Spleen (tissue), 11 donors: Measurements from ENCODE around the gene RHBDD1. TPM values are rescaled to one million over a fixed set of nuclear protein-coding genes. Genes with fewer than 3 reads are reported as not detected.
A peak's percentile ranks its signal among the peaks of the same experiment; 100 is the strongest.

Experiments
- DNase-seq: peaks from one replicate; pipeline ENCODE4 v3.0.0-alpha.2; 2020
- H3K27ac ChIP-seq, 8 donors: fragments of 200-600 bp; sonication (generic) in 7 of 8; 1 replicate in 4 of 8; 2 replicates in 4 of 8; pipeline versions ENCODE4 v1.5.0 to v1.8.0; 2016 to 2021; ENCODE audit warnings: inconsistent platforms in 4 of 8, mild to moderate bottlenecking in 4 of 8, moderate library complexity in 1 of 8
- H3K27me3 ChIP-seq, 7 donors: fragments of 200-600 bp; sonication (generic) in 6 of 7; replicated peaks in 1 of 7; 1 replicate in 4 of 7; 2 replicates in 3 of 7; pipeline versions ENCODE4 v1.5.0 to v1.8.0; 2016 to 2021; ENCODE audit warnings: inconsistent platforms in 3 of 7, mild to moderate bottlenecking in 1 of 7
- H3K36me3 ChIP-seq, 6 donors: fragments of 200-600 bp; sonication (generic) in 5 of 6; 1 replicate in 4 of 6; 2 replicates in 2 of 6; pipeline versions ENCODE4 v1.5.0 to v1.8.0; 2016 to 2021; ENCODE audit warnings: inconsistent platforms in 2 of 6
- H3K4me1 ChIP-seq, 6 donors: fragments of 200-600 bp; sonication (generic) in 5 of 6; 1 replicate in 3 of 6; 2 replicates in 3 of 6; pipeline versions ENCODE4 v1.5.0 to v1.8.0; 2016 to 2021; ENCODE audit warnings: inconsistent platforms in 3 of 6
- H3K4me3 ChIP-seq, 8 donors: fragments of 200-600 bp; sonication (generic) in 7 of 8; 1 replicate in 4 of 8; 2 replicates in 4 of 8; pipeline versions ENCODE4 v1.5.0 to v1.8.0; 2016 to 2021; ENCODE audit warnings: inconsistent platforms in 4 of 8, mild to moderate bottlenecking in 4 of 8, moderate library complexity in 2 of 8
- H3K9me3 ChIP-seq, 8 donors: fragments of 200-600 bp; sonication (generic) in 7 of 8; 1 replicate in 4 of 8; 2 replicates in 4 of 8; pipeline versions ENCODE4 v1.5.0 to v1.8.0; 2016 to 2021; ENCODE audit warnings: inconsistent platforms in 4 of 8
- CTCF ChIP-seq, 11 experiments: fragments of 200-600 bp in 7 of 11; fragments of 450-650 bp in 4 of 11; sonication (generic) in 4 of 11; IDR thresholded peaks in 8 of 11; conservative IDR thresholded peaks in 3 of 11; 1 replicate in 7 of 11; 2 replicates in 4 of 11; pipeline versions ENCODE4 v1.4.0 to v1.8.0; 2016 to 2021; ENCODE audit warnings: antibody characterized with exemption in 11 of 11, inconsistent platforms in 4 of 11, mild to moderate bottlenecking in 1 of 11
- POLR2A ChIP-seq, 3 donors: fragments of 450-650 bp; IDR thresholded peaks; one replicate each; pipeline ENCODE4 v1.5.1; 2017; ENCODE audit warnings: antibody characterized with exemption in 3 of 3, mild to moderate bottlenecking in 1 of 3
- POLR2AphosphoS5 ChIP-seq, 3 donors: sonication (generic); formaldehyde crosslinking; IDR thresholded peaks; one replicate each; pipeline ENCODE4 v1.5.1; 2017; ENCODE audit warnings: antibody characterized with exemption in 3 of 3
- WGBS, 5 donors: extraction: QIAGEN DNeasy Blood & Tissue Kit in 3 of 5; methylation state at CpG; one replicate each; pipeline versions ENCODE4 v1.1.5 to v1.1.7; 2013 to 2018; 5-methylcytosine and 5-hydroxymethylcytosine counted together
- intact Hi-C: fragments of 100-400 bp; cut with DNase I; formaldehyde crosslinking; loops from one replicate; pipeline ENCODE4 v1.15.0; 2023; ENCODE audit warnings: low total_unique reads
- polyA plus RNA-seq, 3 donors: library from polyadenylated mRNA; stranded (reverse); fragments of 200-250 nt; gene quantifications; one replicate each; pipeline ENCODE4 v1.2.1, GENCODE V29; 2013
- total RNA-seq, 7 donors: library from RNA; depleted of rRNA in 3 of 7; stranded (reverse); fragments of >200 nt in 3 of 7; fragmentation: NEBNext Ultra II Directional in 4 of 7; extraction: Animal tissue kit (Norgen Biotek cat#: 25700) in 4 of 7; gene quantifications; one replicate each; pipeline versions ENCODE4 v1.1.0 to v1.2.1, GENCODE V29; 2016 to 2021
- donor health status: healthy with polysubstance abuse.
- donor health status: DM: no; HTN: no; CAD: no; lungs with moderate emphysema.
- donor health status: DM: no; HTN: no; CAD: no.
- donor health status: Bipolar disorder and iron deficiency.
- donor health status: healthy.
- donor health status: DM: no; HTN: no; CAD: no.
- donor health status: DM: yes; HTN: yes; CAD: no.

Gene RHBDD1
- total and polyA plus RNA-seq, 10 donors = 6.1 to 67.5 (median 32.8) TPM

- 47 to 70% (median 62%) methylated on average over 1 of the region's 1 CpG for WGBS, 5 donors
- intact Hi-C loops = loop anchor here (5.0 to 10.0 kb wide), 2 partner anchors 911 to 1139 kb away; no protein-coding TSS in a partner anchor
- no peak for DNase-seq
- H3K36me3 ChIP-seq = no peaks in the 10 kb centered on the region
- no peak overlapping the region for H3K27ac ChIP-seq
- peaks cover 10 to 42% (median 37%) of the 10 kb centered on the region in 6 donors for H3K4me1 ChIP-seq
- H3K27me3 ChIP-seq = peaks cover 0 to 69% (median 18%) of the 10 kb centered on the region in 7 donors
- no peaks in the 10 kb centered on the region for H3K9me3 ChIP-seq
- H3K4me3 ChIP-seq = no peak overlapping the region
- TF ChIP-seq POLR2AphosphoS5 (IDR thresholded peaks at IDR 0.05) (no peak), POLR2A (IDR thresholded peaks at IDR 0.05) (no peak), CTCF (IDR thresholded peaks at IDR 0.05 in 8 of 11, conservative IDR thresholded peaks at IDR 0.05 in 3 of 11) (no peak)
These were observed 32.4 kb upstream of the RHBDD1 start for GRCh38 chr2:226803410-226803809.

- TF ChIP-seq CTCF (IDR thresholded peaks at IDR 0.05 in 8 of 11, conservative IDR thresholded peaks at IDR 0.05 in 3 of 11) = peak in 2 of 11 experiments; percentile 10 to 33
- TF ChIP-seq POLR2AphosphoS5 (IDR thresholded peaks at IDR 0.05) = no peak
- intact Hi-C loops = no loop called here
These were observed 22.6 kb upstream of the RHBDD1 start for GRCh38 chr2:226813148-226813701.

GRCh38 chr2:226818930-226819329 lies 16.9 kb upstream of the RHBDD1 start:
- DNase-seq = no peak
- TF ChIP-seq POLR2AphosphoS5 (IDR thresholded peaks at IDR 0.05) (no peak), CTCF (IDR thresholded peaks at IDR 0.05 in 8 of 11, conservative IDR thresholded peaks at IDR 0.05 in 3 of 11) (no peak), POLR2A (IDR thresholded peaks at IDR 0.05) (no peak)
- no peak overlapping the region for H3K27ac ChIP-seq
- peaks cover 0 to 9% (median 0%) of the 10 kb centered on the region in 8 donors for H3K9me3 ChIP-seq
- H3K4me3 ChIP-seq = no peak overlapping the region
- no peaks in the 10 kb centered on the region for H3K36me3 ChIP-seq
- intact Hi-C loops = no loop called here
- peaks cover 0 to 4% (median 0%) of the 10 kb centered on the region in 7 donors for H3K27me3 ChIP-seq
- H3K4me1 ChIP-seq = no peaks in the 10 kb centered on the region
- 41 to 66% (median 47%) methylated on average over 3 of the region's 3 CpGs for whole genome bisulfite sequencing, 5 donors

More at GRCh38 chr2:226813148-226813701, 22.6 kb upstream of the RHBDD1 start:
- DNase-seq = no peak
- Histone ChIP-seq H3K36me3 (no peaks in the 10 kb centered on the region), H3K27me3 (peaks cover 0 to 28% (median 1%) of the 10 kb centered on the region in 7 donors), H3K27ac (no peak overlapping the region), H3K9me3 (no peaks in the 10 kb centered on the region), H3K4me1 (no peaks in the 10 kb centered on the region), H3K4me3 (no peak overlapping the region)
- 82 to 100% (median 92%) methylated on average over 1 of the region's 1 CpG for WGBS, 5 donors

GRCh38 chr2:226825056-226825455 lies 10.8 kb upstream of the RHBDD1 start:
- DNase-seq = no peak

More at GRCh38 chr2:226825056-226825455, 10.8 kb upstream of the RHBDD1 start:
- no peak for TF ChIP-seq POLR2AphosphoS5 (IDR thresholded peaks at IDR 0.05)
- TF ChIP-seq CTCF (IDR thresholded peaks at IDR 0.05 in 8 of 11, conservative IDR thresholded peaks at IDR 0.05 in 3 of 11) = no peak
- TF ChIP-seq POLR2A (IDR thresholded peaks at IDR 0.05) = no peak
- Histone ChIP-seq H3K36me3 (no peaks in the 10 kb centered on the region), H3K9me3 (peaks cover 0 to 9% (median 0%) of the 10 kb centered on the region in 8 donors), H3K27ac (no peak overlapping the region), H3K4me1 (no peaks in the 10 kb centered on the region), H3K4me3 (no peak overlapping the region), H3K27me3 (no peaks in the 10 kb centered on the region)
- 31 to 51% (median 33%) methylated on average over 2 of the region's 2 CpGs for WGBS, 5 donors
- intact Hi-C loops = loop anchor here (10.0 kb wide), 1 partner anchor 160 kb away; no protein-coding TSS in a partner anchor
